HG03060 (cell line): ENCODE data around the gene GRAPL.
A peak's percentile ranks its signal among the peaks of the same experiment; 100 is the strongest.
"Not testable (repeated sequence)": the region's sequence is repeated elsewhere in the genome, so short reads cannot be mapped to it uniquely, and the experiment has no call there.

Experiments used
- ATAC-seq: cut with Tn5 transposase; IDR thresholded peaks from one replicate; pipeline ENCODE4 v1.9.1; 2021; ENCODE audit warnings: low read depth, moderate number of reproducible peaks; ENCODE audit not compliant: unreplicated experiment

GRAPL gene

DNA sequence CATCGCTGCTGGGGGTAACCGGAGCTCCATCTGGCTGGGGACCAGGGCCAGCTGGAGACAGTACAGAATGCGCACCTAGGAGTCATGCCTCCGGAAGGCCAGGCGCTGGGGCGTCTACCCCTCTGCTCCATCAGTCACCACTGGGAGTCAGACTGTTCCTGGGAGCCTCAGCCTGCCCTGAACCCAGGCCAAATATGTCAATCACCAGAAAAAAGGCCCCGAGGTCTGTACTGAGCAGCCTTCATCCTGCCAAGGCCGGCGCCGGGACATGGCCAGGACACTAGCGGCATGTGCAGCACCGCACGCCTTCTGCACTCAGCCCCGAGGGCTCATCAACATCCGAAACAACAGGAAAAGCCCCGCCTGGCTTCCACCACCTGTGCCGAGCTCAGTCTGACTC, 8.7 kb downstream of the GRAPL start:
- not testable (repeated sequence) for ATAC-seq

DNA sequence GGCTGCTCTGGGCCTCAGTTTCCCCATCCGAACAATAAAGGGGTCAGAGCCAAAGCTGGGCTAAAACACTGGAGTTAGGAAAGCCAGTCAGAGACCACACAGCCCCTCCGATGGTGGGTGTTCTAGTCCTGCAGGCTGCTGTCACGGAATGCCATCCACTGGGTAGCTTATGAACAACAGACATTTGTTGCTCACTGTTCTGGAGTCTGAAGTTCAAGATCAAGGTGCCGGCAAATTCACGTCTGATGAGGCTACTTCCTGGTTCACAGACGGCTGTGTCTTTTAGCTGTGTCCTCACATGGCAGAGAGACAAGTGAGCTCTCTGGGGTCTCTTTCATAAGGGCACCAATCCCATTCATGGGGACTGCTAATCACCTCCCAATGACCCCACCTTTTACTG, 9.2 kb downstream of the GRAPL start:
- not testable (repeated sequence) for ATAC-seq

DNA sequence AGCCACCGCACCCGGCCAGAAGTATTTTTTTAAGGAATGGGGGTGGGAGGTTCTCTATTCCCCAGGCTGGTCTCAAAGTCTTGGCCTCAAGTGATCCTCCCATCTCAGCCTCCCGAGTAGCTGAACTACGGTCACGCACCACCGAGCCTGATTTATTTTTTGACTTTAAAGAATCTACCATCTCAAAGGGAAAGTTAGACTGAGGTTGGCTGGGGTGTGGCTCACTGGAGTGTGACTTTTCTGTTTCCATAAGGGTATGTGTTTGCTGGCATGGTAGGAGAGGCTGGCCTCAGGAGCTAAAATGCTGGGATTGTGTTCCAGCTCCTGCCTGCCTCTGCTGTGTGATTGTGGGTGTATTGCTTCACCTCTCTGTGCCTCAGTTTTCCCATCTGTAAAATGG, 10.6 kb downstream of the GRAPL start:
- ATAC-seq, result peak; percentile 30

DNA sequence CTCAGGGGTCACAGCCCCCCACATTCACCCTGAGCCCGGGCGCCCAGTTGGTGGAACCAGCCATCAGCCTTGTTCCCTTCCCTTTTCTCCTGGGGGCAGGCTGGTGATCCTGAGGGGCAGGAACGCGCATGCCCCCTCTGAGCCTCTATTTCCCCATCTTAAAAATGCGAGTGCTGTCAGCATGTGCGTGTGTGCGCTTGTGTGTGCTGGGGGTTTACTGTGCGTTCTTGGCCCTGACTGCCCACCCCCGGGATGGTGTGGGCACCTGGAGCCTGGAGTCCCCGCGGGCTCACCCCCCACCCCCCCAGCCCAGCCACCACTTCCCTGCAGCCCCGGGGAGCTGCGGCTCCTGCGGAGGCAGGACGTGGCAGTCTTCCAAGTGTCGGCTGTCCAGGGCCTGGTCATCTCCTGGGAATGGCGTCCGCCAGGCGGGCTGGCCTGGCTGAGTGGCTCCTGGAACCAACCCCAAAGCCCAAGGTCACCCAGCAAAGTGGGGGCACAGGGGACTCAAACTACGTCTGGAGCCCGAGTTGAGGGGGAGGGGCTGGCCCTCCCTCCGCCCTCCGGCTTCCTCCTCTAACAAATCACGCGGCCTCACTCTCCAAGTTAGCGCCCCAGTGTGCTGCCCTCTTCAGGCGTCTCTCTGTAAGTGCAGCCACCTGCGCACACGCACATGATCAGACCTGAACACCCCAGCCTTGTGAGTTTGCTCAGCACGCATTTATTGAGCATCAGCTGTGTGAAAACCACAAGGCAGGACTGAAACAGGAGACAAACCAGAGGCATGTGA, 14.2 kb downstream of the GRAPL start:
- ATAC-seq, result peak; percentile 37

DNA sequence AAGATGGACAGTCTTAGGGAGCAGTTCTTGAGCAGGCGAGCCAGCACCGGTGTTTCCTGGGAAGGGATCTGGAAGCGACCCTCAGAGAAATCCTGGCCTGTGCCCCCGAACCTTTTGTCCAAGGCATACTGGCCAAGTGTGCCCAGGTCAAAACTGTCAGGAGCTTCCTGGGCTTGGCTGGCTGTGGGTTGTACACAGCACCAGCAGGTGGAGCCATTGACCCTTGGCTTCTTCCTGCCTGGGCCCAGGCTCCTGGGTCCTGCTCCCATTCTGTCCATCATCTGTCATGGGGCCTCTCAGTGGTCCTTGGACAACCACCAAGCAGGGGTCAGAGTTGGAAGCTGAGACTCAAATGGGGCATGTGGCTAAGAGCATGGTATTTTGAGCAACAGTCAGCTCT, 15.0 kb downstream of the GRAPL start:
- ATAC-seq, result not testable (repeated sequence)

DNA sequence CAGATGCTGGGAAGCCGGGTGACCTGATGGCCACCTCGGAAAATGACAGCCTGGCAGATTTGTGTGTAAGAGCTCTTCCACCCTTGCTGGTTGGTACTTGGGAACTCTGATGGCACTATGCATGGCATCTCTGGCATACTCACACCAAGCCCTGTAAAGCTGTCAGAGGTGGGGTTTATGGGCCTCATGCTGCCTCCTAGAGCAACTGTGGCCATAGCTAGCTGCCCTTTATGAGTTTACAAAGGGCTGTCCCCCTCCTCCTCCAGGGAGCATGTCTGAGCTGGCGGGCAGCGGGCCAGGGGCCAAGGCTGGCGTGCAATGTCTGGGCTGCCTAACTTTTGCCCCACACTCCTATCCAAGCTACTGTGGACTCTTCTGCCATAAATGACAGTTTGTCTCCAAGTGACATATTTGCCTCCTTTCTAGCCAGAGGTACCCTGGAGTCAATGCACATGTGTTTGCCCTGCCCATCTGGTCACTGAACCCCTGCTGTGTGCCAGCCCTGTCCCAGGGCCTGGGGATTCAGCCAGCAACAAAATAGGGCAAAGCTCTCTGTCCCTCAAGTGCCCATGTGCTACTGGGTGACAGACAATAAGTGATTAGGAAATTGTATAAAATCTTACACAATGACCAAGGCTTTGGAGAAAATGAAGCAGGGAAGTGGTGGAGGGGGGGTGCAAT, 15.8 kb downstream of the GRAPL start:
- ATAC-seq, result not testable (repeated sequence)

DNA sequence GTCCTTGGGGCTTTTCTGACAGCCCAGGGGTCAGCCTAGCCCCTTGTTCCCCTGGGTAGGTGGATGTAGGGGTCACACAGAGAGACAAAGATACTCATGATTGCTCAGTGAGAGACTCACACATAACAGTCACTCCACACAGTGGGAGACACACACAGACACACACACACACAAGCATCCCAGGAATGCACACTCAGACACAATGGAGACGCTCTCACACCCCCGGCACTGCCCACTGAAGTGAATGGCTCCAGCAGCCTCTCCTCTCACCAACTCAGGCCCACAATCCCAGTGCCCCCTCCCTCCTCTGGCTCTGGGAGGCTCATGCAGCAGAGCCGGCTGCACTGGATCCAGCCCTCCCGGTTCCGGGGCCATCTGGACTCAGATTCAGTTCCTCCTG, 17.0 kb downstream of the GRAPL start:
- ATAC-seq, result not testable (repeated sequence)

DNA sequence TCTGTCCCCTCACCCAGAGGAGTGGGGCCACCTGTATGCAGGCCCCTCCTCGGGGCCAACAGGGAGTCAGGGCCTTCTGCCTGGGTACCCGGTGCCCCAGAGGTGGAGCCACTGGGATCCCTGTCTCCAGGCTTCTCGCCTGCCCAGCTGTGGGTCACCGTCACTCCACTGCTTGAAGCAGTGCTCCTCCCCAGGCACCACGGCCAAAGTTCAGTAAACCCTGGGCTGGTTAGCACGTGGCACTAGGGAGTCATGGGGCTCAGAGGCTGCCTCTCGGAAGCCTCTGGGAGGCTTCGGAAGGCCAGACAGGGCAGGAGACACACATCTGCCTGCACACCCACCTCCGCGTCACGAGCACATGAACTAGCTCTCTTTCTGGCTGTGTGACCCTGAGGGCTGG, 18.1 kb downstream of the GRAPL start:
- not testable (repeated sequence) for ATAC-seq

DNA sequence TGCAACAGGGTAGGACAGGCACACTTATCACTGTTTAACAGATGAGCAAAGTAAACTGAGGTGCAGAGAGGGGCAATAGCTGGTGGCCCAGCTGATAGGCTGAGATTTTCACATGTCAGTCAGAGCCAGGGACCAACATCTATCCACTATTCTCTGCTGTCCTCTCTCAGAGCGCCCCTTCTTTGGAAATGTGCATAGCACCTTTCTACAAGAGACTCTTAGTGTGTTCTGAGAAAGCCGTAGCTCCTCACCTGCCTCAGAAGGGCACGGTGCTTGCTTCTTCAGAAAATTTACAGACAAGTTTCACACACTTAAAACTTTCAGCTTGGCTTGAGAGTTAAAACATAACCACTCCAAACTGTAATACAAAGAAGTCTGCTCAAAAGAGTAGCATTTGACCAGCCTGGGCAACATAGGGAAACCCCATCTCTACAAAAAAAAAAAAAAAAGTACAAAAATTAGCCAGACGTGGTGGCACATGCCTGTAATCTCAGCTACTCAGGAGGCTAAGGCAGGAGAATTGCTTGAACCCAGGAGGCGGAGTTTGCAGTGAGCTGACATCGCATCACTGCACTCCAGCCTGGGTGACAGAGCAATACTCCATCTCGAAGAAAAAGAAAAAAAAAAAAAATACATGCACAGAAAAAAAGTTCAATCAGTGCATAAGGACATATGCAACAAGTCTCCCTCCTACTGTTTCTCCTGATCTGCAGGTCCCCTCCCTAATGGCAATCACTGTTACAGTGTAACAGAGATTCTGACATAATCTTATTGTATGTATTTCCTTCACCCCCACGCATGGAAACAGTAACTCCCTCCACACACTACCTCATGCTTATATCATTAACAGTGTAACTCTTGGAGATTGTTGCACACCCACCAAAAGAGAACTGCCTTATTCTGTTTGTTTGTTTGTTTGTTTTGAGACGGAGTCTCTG, 23.6 kb downstream of the GRAPL start:
- ATAC-seq, result not testable (repeated sequence)

DNA sequence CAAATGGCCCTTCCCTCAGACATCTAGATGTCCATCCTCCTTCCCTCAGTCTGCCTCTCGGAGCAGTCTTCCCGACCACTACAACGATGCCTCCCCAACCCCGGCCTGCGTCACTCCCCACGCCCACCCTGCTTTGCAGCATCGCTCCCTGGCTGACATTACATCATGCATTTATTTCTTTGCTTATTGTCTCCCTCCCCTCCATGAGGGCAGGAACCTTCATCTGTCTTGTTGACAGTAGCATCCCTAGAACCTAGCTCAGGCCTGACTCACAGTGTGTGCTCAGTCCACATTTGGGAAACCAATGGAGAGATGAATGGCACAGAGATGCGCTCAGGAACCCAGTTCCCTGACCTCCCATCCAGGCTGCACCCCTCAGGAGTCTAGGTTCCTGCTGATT, 30.2 kb downstream of the GRAPL start:
- not testable (repeated sequence) for ATAC-seq

DNA sequence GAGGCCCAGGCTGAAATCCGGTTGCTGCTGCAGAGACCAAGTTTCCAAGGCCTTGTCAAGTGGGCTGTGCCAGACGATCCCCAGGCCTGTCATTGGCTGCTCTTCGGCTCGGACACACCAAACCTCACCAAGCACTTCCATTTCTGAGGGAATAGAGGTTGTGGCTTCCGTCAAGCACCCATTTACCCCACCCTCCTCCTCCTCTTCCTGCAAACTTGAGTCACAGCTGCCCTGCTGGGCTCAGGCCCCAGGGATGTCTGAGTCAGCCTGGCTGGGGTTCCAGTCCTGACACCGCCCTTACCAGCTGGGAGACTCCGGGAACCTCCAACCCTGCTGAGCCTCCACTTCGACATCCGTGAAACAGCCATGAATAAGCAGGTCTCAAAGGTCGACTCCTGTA, 31.1 kb downstream of the GRAPL start:
- not testable (repeated sequence) for ATAC-seq

DNA sequence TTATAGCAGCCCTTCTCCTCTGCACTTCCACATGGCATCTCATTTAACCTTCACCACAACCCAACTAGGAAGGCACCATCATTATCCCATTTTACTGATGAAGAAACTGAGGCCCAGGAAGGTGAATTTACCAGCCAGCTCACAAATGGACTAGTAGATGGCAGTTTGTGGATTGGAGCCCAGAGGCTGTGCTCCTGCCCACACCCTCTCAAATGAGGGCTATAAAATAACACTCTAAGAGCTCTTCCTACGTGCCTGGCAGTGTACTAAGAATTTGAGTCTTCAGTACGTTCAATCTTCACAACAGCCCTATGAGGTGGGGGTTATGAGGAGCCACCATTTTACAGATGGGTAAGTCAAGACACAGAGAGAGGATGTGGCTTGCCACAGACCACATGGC, 31.5 kb downstream of the GRAPL start:
- ATAC-seq, result not testable (repeated sequence)

DNA sequence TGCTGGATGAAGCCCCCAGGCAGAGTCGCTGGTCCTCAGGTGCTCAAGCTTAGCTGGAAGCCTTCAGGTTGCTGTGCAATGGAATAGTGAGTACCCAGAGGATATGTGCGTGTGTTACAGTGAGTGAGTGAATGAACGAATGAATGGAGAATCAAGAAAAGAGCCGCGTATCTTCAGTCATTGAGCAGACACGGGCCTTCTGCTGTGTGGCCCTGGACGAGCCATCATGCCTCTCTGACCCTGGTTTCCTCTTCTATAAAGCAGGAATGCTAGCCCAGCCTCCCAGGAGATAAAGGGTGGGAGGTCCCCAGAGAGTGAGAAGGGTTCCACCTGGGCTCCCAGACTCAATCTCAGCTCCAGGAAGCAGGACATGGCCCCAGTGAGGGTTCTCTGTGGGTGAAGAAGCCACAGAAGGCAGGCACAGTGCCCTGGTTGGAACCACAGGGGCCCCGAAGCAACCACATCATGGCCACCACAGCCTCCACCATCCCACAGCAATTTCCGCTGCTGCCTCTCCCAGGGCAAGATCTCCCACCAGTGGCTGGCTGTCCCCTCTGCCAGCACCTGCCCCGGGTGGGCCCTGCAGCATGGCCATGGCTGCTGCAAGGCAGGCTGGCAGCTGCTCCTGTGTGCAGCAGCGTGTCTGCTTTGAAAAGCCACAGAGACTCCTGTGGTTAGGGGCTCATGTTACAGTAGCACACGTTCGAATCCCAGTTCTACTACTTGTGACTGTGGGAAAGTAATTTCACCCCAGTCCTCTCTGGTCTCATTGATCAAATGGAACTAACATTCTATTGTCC, 34.1 kb downstream of the GRAPL start:
- not testable (repeated sequence) for ATAC-seq

DNA sequence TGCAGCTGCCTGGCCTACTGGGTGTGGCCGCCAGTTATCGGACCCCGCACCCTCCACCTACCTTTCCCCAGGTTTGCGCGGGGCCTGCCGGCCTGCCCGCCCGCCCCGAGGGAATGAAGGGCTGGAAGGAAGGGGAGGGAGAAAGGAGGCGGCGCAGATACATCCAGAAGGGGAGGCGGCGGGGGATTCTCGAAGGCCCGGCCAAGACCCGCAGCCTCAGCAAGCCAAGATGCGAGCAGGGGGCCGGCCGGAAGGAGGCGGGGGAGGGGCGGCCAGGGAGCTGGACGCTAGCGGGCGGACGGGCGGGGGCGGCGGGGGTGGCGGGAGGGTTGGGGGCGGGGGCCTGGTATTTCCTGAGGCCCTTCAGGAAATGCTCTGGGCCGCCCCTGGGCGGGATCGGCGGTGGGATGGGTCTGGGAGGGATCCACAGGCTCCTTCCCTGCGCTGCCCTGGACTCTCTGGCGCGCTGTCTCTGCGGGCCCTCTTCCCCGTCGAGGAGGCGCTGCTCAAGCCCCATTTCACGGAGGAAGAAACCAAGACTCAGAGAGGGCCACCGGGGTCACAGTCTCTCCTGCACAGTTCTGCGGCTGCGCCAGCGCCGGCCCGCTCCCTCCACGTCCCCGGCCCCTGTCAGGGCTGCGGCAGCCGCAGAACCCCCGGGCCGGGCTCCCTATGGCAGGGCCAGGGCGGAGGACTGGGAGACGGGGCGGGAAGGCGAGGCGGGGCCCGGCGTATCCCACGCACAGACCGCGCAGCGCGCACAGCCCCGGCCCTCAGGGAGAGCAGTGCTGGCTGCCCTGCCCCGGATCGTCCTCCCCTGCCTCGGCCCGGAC, 35.2 kb downstream of the GRAPL start:
- not testable (repeated sequence) for ATAC-seq

DNA sequence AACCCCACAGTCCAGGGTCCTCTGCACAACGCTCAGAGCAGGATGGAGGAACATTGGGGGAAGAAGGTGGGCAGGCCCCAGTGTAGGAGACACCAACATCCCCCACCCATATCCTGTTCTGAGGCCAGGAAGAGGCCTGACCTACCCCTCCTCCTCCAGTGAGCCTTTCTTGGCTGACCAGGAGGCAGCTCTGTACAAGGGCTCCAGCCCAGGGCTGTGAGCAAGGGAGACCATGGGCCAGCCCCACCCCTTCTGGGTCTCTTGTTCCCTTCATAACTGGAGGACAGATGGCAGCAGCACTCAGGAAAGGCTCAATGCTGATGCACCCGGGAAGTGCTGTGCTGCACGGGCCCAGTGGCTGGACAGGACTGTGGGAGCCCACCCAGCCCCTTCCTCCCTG, 47.0 kb downstream of the GRAPL start:
- ATAC-seq, result not testable (repeated sequence)

DNA sequence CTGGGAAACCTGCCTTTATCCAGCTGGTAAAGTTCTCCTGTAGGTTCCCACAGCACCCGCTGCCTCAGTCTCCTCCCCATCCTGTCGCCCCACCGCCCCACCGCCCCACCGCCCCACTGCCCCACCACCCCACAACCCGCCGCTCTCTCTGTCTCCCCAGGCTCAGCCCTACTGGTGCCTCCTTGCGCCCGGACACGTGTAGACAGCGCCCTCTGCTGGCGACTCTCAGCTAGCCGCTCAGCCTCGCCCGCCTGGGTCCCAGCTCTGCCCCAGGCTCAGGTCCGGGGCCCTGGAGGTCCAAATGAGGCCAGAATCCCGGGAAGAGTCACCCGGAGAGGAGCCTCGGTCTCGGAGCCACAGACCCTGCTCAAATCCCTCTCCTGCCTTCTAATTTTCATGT, 48.0 kb downstream of the GRAPL start:
- ATAC-seq, result peak; percentile 75

DNA sequence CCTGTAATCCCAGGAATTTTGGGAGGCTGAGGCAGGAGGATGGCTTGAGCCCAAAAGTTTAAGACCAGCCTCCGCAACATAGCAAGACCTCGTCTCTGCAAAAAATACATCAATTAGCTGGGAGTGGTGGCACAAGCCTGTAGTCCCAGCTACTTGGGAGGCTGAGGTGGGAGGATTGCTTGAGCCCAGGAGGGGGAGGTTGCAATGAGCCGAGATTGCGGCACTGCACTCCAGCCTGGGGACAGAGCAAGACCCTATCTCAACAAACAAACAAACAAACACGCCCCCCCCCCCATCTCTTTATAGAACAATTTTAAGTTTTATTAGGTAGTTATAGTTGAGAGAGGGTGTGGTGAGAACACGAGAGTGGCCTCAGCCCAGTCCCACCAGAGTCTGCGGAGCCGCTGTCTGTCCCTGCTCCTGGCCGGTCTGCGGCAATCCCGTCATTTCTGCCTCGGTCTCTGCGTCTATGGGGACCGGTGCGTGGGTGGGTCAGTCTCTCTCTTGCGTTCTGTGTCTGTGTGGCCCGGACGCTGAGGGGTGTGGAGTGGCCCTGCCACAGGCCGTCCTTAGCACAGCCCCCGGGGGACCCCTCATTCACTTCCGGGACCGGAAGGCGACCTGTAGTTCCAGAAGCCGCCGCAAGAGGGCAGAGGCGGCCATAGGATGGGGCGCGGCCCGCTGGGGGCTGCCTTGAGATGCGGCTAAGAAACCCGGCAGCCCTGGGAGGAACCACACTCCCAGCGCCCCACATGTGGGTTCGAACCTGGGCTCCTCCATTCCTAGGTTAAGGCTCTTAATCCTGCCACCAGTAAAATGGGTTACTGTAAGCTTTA, 53.9 kb downstream of the GRAPL start:
- not testable (repeated sequence) for ATAC-seq
